ENCODE measurements around the gene CHMP4A. TPM values are rescaled to one million over a fixed set of nuclear protein-coding genes. Genes with fewer than 3 reads are reported as not detected.

The CHMP4A gene
- total and polyA plus RNA-seq, 2 donors (not counting 1 experiment from before 2014, with no cell fraction given) = 91.2 to 103 TPM

DNA sequence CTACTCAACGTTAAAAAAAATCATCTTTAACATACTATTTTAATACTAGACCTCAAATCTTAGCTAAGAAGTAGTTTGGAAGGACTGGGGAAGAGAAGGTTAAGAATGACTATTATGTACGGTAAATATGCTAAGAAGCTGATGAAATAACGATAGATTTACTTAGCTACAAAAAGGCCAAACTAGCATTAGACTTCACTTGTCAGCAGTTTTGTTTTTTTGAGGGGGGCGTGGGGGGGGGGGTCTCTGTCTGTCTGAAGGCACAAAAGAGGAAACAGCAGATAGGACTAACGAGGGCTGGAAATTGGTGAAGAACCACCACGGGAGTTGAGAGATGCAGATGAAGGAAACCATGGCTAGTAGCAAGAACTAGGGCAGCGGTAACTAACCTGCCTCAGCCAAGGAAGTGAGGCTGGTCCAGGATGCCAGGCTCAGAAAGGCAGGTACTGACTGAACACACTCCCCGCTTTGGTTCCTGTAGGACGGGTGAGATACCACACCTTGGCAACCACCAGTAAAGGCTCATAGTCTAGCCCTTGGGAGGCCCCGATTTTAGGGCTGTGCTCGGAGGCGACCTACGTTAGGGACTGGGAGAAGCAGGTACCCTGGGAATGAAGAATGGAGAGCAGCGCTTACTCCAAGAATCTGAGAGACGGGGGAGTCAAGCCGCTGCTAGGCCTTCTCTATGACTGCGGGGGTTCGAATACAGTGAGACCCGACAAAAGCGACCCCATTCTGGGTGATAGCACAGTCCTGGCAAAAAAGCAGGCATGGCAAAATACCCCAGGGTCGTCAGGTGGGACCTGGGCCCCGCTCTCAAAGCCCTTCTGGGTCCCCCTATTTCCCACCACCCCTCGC lies 18.2 kb upstream of the CHMP4A start:
- DNase-seq = no peak
- peaks cover 77% of the 10 kb centered on the region for H3K79me2 ChIP-seq (ENCODE audit: control insufficient read depth, insufficient read depth, low read length)
- Mint-ChIP-seq H3K27ac (peak overlapping the region; percentile 95), H3K4me3 (peak overlapping the region; percentile 96), H3K9me3 (ENCODE audit: insufficient read depth) (no peaks in the 10 kb centered on the region), H3K27me3 (no peaks in the 10 kb centered on the region), H3K4me1 (peaks cover 53% of the 10 kb centered on the region)
- no peak for ATAC-seq (ENCODE audit: low read depth)
- peak overlapping the region; percentile 83 for H3K4me2 ChIP-seq (replicated peaks; ENCODE audit: low read depth, low read length, poor library complexity, severe bottlenecking)
- 6% methylated on average over 19 of the region's 23 CpGs for WGBS (ENCODE audit: insufficient coverage)
- H3K27ac ChIP-seq (ENCODE audit: low read length in 2 of 2) = peak overlapping the region; percentile 36 to 67
- peak overlapping the region; percentile 75 to 100 (median 97) for H3K4me3 ChIP-seq (ENCODE audit: control extremely low read depth in 1 of 5, extremely low read depth in 1 of 5, insufficient read depth in 1 of 5, low read depth in 2 of 5, low read length in 4 of 5)
- H4K20me1 ChIP-seq (ENCODE audit: control insufficient read depth, insufficient read depth, low read length, poor library complexity, severe bottlenecking) = peaks cover 16% of the 10 kb centered on the region
- H3K27me3 ChIP-seq (replicated peaks in 1 of 4; ENCODE audit: control extremely low read depth in 1 of 4, control insufficient read depth in 3 of 4, insufficient read depth in 4 of 4, low read length in 3 of 4) = no peaks in the 10 kb centered on the region
- H2AFZ ChIP-seq (ENCODE audit: insufficient read depth, low read depth, low read length, poor library complexity, severe bottlenecking) = peak overlapping the region; percentile 90
- POLR2A ChIA-PET = no interaction called here
- H3K36me3 ChIP-seq (replicated peaks in 1 of 2; ENCODE audit: control extremely low read depth in 1 of 2, control insufficient read depth in 1 of 2, extremely low read depth in 1 of 2, insufficient read depth in 2 of 2, low read length in 1 of 2) = peaks cover 0 to 24% of the 10 kb centered on the region in 2 experiments
- CTCF ChIA-PET = interaction anchor here (0.6 to 1.1 kb wide), 2 partner anchors 11 to 15 kb away, joined by 3 read pairs; partner anchors contain the start of genes MDP1 and TINF2
- intact Hi-C loops (cut with micrococcal nuclease) = loop anchor here (1.0 to 5.0 kb wide), 10 partner anchors 11 to 211 kb away; partner anchors contain the start of genes CHMP4A, DCAF11, DHRS1 and IPO4
- no peaks in the 10 kb centered on the region for H3K9me3 ChIP-seq (ENCODE audit: control extremely low read depth in 1 of 3, control insufficient read depth in 2 of 3, insufficient read depth in 1 of 3, low read length in 2 of 3)
- TF ChIP-seq, protein P1, sequence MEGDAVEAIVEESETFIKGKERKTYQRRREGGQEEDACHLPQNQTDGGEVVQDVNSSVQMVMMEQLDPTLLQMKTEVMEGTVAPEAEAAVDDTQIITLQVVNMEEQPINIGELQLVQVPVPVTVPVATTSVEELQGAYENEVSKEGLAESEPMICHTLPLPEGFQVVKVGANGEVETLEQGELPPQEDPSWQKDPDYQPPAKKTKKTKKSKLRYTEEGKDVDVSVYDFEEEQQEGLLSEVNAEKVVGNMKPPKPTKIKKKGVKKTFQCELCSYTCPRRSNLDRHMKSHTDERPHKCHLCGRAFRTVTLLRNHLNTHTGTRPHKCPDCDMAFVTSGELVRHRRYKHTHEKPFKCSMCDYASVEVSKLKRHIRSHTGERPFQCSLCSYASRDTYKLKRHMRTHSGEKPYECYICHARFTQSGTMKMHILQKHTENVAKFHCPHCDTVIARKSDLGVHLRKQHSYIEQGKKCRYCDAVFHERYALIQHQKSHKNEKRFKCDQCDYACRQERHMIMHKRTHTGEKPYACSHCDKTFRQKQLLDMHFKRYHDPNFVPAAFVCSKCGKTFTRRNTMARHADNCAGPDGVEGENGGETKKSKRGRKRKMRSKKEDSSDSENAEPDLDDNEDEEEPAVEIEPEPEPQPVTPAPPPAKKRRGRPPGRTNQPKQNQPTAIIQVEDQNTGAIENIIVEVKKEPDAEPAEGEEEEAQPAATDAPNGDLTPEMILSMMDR (IDR thresholded peaks at IDR 0.05) = no peak
- TF ChIP-seq EZH2 (IDR thresholded peaks at IDR 0.05; ENCODE audit: borderline replicate concordance, insufficient read depth, low read depth, low read length, poor library complexity, severe bottlenecking) = no peak
- H3K9ac ChIP-seq (ENCODE audit: low read length) = peak overlapping the region; percentile 91
- peaks cover 18 to 24% of the 10 kb centered on the region in 2 donors for H3K4me1 ChIP-seq (ENCODE audit: control insufficient read depth in 2 of 2, insufficient read depth in 2 of 2, low read length in 2 of 2)

DNA sequence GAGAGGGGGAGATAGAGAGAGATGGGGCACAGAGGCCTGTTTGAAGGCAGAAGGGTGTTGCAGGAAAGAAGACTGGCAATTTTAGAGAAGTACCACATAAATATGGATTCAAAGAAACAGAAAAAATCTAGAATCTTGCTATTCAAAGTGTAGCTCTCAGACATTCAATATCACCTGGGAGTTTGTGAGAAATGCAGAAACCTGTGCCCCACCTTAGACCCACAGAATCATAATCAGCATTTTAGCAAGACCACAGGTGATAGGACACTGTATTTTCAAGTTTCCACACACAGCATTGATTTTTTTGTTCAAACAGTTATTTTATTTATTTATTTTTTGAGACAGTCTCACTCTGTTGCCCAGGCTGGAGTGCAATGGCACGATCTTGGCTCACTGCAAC lies 15.6 kb upstream of the CHMP4A start:
- no peak overlapping the region for H3K4me3 ChIP-seq (ENCODE audit: control extremely low read depth in 1 of 5, extremely low read depth in 1 of 5, insufficient read depth in 1 of 5, low read depth in 2 of 5, low read length in 4 of 5)
- no peaks in the 10 kb centered on the region for H3K27me3 ChIP-seq (replicated peaks in 1 of 4; ENCODE audit: control extremely low read depth in 1 of 4, control insufficient read depth in 3 of 4, insufficient read depth in 4 of 4, low read length in 3 of 4)
- Mint-ChIP-seq H3K4me1 (peaks cover 49% of the 10 kb centered on the region), H3K27me3 (no peaks in the 10 kb centered on the region), H3K4me3 (no peak overlapping the region), H3K27ac (no peak overlapping the region), H3K9me3 (ENCODE audit: insufficient read depth) (no peaks in the 10 kb centered on the region)
- TF ChIP-seq EZH2 (IDR thresholded peaks at IDR 0.05; ENCODE audit: borderline replicate concordance, insufficient read depth, low read depth, low read length, poor library complexity, severe bottlenecking) = no peak
- TF ChIP-seq, protein P1 (IDR thresholded peaks at IDR 0.05) = no peak
- H4K20me1 ChIP-seq (ENCODE audit: control insufficient read depth, insufficient read depth, low read length, poor library complexity, severe bottlenecking) = peaks cover 22% of the 10 kb centered on the region
- H2AFZ ChIP-seq (ENCODE audit: insufficient read depth, low read depth, low read length, poor library complexity, severe bottlenecking) = no peak overlapping the region
- intact Hi-C loops (cut with micrococcal nuclease) = no loop called here
- no peak overlapping the region for H3K4me2 ChIP-seq (replicated peaks; ENCODE audit: low read depth, low read length, poor library complexity, severe bottlenecking)
- WGBS (ENCODE audit: insufficient coverage) = no CpG with 5 or more reads among the region's 1 CpG
- POLR2A ChIA-PET = interaction anchor here (0.6 to 1.1 kb wide), 2 partner anchors 14 to 70 kb away, joined by 3 to 8 read pairs; partner anchors contain the start of gene TINF2
- DNase-seq = no peak
- H3K79me2 ChIP-seq (ENCODE audit: control insufficient read depth, insufficient read depth, low read length) = peaks cover 91% of the 10 kb centered on the region
- no peak overlapping the region for H3K27ac ChIP-seq (ENCODE audit: low read length in 2 of 2)
- no peak overlapping the region for H3K9ac ChIP-seq (ENCODE audit: low read length)
- H3K9me3 ChIP-seq (ENCODE audit: control extremely low read depth in 1 of 3, control insufficient read depth in 2 of 3, insufficient read depth in 1 of 3, low read length in 2 of 3) = no peaks in the 10 kb centered on the region
- peaks cover 18 to 22% of the 10 kb centered on the region in 2 donors for H3K4me1 ChIP-seq (ENCODE audit: control insufficient read depth in 2 of 2, insufficient read depth in 2 of 2, low read length in 2 of 2)
- no peak for ATAC-seq (ENCODE audit: low read depth)
- CTCF ChIA-PET = interaction anchor here (0.8 to 2.2 kb wide), 4 partner anchors 13 to 77 kb away, joined by 3 to 8 read pairs (median 5); partner anchors contain the start of genes MDP1, RABGGTA and TINF2
- peaks cover 0 to 8% of the 10 kb centered on the region in 2 experiments for H3K36me3 ChIP-seq (replicated peaks in 1 of 2; ENCODE audit: control extremely low read depth in 1 of 2, control insufficient read depth in 1 of 2, extremely low read depth in 1 of 2, insufficient read depth in 2 of 2, low read length in 1 of 2)

Data from B cell (primary cell).